PC-9 (cell line): ENCODE data around the gene ZCCHC7. TPM values are rescaled to one million over a fixed set of nuclear protein-coding genes. Genes with fewer than 3 reads are reported as not detected.

Source experiments
- BruUV-seq: library from RNA; stranded (reverse); fragments of 400-500 nt; replicated peaks from 2 replicates; lab custom pipeline; 2021; lab: Mats Ljungman, UMichigan
- CTCF ChIA-PET: fragments of 300-600 bp; sonication (Branson Sonifier 250); formaldehyde crosslinking; loops from one replicate; lab custom pipeline; 2022; ENCODE audit warnings: antibody characterized with exemption; lab: Charles Lee
- POLR2A ChIA-PET: fragments of 300-600 bp; sonication (Branson Sonifier 250); formaldehyde crosslinking; loops from one replicate; lab custom pipeline; 2022; ENCODE audit warnings: antibody characterized with exemption; ENCODE audit not compliant: unreplicated experiment; lab: Charles Lee
- DNase-seq, 2 experiments: peaks; one replicate each; pipeline versions ENCODE4 v3.0.0 to v3.0.0-alpha.2; 2015 to 2022; ENCODE audit warnings: mixed read lengths in 1 of 2
- H2AFZ ChIP-seq: fragments of 200-600 bp; sonication (generic); 2 replicates; pipeline ENCODE4 v1.8.1; 2017; ENCODE audit warnings: antibody characterized with exemption
- H3F3A ChIP-seq: fragments of 200-600 bp; sonication (generic); 2 replicates; pipeline ENCODE4 v1.8.1; 2017; ENCODE audit warnings: antibody characterized with exemption, mild to moderate bottlenecking, low read depth; ENCODE audit not compliant: insufficient read depth
- H3K27ac ChIP-seq: fragments of 200-600 bp; sonication (generic); 2 replicates; pipeline ENCODE4 v1.6.1; 2016; ENCODE audit warnings: mixed run types
- H3K27me3 ChIP-seq: fragments of 200-600 bp; sonication (generic); 2 replicates; pipeline ENCODE4 v1.6.1; 2016; ENCODE audit warnings: low read depth, mixed run types; ENCODE audit not compliant: insufficient read depth
- H3K36me3 ChIP-seq: fragments of 200-600 bp; sonication (generic); 2 replicates; pipeline ENCODE4 v1.6.1; 2016; ENCODE audit warnings: low read depth, mixed run types
- H3K4me1 ChIP-seq: fragments of 200-600 bp; sonication (generic); replicated peaks from 2 replicates; pipeline ENCODE4 v1.6.1; 2016; ENCODE audit warnings: mixed run types; ENCODE audit not compliant: insufficient read depth
- H3K4me2 ChIP-seq: fragments of 200-600 bp; sonication (generic); 2 replicates; pipeline ENCODE4 v1.6.1; 2017; ENCODE audit warnings: mixed run types
- H3K4me3 ChIP-seq: fragments of 200-600 bp; sonication (generic); 2 replicates; pipeline ENCODE4 v1.6.1; 2016; ENCODE audit warnings: mixed run types
- H3K79me2 ChIP-seq: fragments of 200-600 bp; sonication (generic); 2 replicates; pipeline ENCODE4 v1.6.1; 2017; ENCODE audit warnings: low read depth, mixed run types
- H3K9me2 ChIP-seq: fragments of 200-600 bp; sonication (generic); 2 replicates; pipeline ENCODE4 v1.8.1; 2017; ENCODE audit warnings: mild to moderate bottlenecking; ENCODE audit not compliant: insufficient read depth
- H3K9me3 ChIP-seq: fragments of 200-600 bp; sonication (generic); 2 replicates; pipeline ENCODE4 v1.8.1; 2016; ENCODE audit warnings: low read depth; ENCODE audit not compliant: insufficient read depth
- H4K20me1 ChIP-seq: fragments of 200-600 bp; sonication (generic); 2 replicates; pipeline ENCODE4 v1.8.1; 2017; ENCODE audit not compliant: insufficient read depth
- CTCF ChIP-seq: fragments of 200-600 bp; sonication (generic); conservative IDR thresholded peaks from 2 replicates; pipeline ENCODE4 v1.6.1; 2017; ENCODE audit warnings: mixed run types, antibody characterized with exemption, mild to moderate bottlenecking, moderate library complexity
- EZH2 ChIP-seq: fragments of 200-600 bp; sonication (generic); IDR thresholded peaks from 2 replicates; pipeline ENCODE4 v1.8.0; 2017; ENCODE audit warnings: antibody characterized with exemption, low read depth
- intact Hi-C: fragments of 100-400 bp; cut with micrococcal nuclease; formaldehyde crosslinking; loops from one replicate; pipeline ENCODE4 v1.10.0; 2022; ENCODE audit not compliant: unreplicated experiment
- total RNA-seq: library from RNA; stranded (reverse); gene quantifications from 2 replicates; pipeline ENCODE4 v1.2.3, GENCODE V29; 2021

ZCCHC7 gene
- total RNA-seq, 1 experiment from 2014 or later = 15.9 TPM

GRCh38 chr9:37398464-37399025 lies 278.2 kb downstream of the ZCCHC7 start:
- POLR2A ChIA-PET = no interaction called here
- no peaks in the 10 kb centered on the region for H3K79me2 ChIP-seq
- no peaks in the 10 kb centered on the region for H3K27me3 ChIP-seq
- H2AFZ ChIP-seq = no peak overlapping the region
- no peak overlapping the region for H3K4me2 ChIP-seq
- no peak overlapping the region for H3K27ac ChIP-seq
- peaks cover under 1% of the 10 kb centered on the region; the same call in 1 of the 2 replicates for H3K4me1 ChIP-seq
- H3K9me2 ChIP-seq = no peaks in the 10 kb centered on the region
- DNase-seq = no peak
- no peaks in the 10 kb centered on the region for H3K36me3 ChIP-seq
- H4K20me1 ChIP-seq = no peaks in the 10 kb centered on the region
- no peak for TF ChIP-seq EZH2
- no peak for TF ChIP-seq CTCF
- CTCF ChIA-PET = no interaction called here
- H3K9me3 ChIP-seq = no peaks in the 10 kb centered on the region
- no TSS peak for BruUV-seq
- intact Hi-C loops = no loop called here
- peaks cover under 1% of the 10 kb centered on the region; the same call in 1 of the 2 replicates for H3F3A ChIP-seq
- no peak overlapping the region for H3K4me3 ChIP-seq

- Histone ChIP-seq H3K27ac (no peak overlapping the region), H3K4me2 (no peak overlapping the region), H3K79me2 (no peaks in the 10 kb centered on the region), H3K36me3 (no peaks in the 10 kb centered on the region), H2AFZ (no peak overlapping the region), H4K20me1 (no peaks in the 10 kb centered on the region), H3K27me3 (no peaks in the 10 kb centered on the region), H3K4me1 (peaks cover 7% of the 10 kb centered on the region), H3F3A (peaks cover 7% of the 10 kb centered on the region; the same call in 1 of the 2 replicates), H3K4me3 (no peak overlapping the region), H3K9me2 (no peaks in the 10 kb centered on the region), H3K9me3 (no peaks in the 10 kb centered on the region)
- POLR2A ChIA-PET = no interaction called here
- BruUV-seq = no TSS peak
- DNase-seq = no peak
- intact Hi-C loops = no loop called here
- CTCF ChIA-PET = interaction anchor here (0.6 kb wide), 1 partner anchor 372 kb away, joined by 3 read pairs; no protein-coding TSS in a partner anchor
- TF ChIP-seq CTCF = no peak
- TF ChIP-seq EZH2 = no peak
Observed at GRCh38 chr9:37399336-37399735, 279.0 kb downstream of the ZCCHC7 start.

GRCh38 chr9:37404590-37404989 lies 284.2 kb downstream of the ZCCHC7 start:
- ChIA-PET CTCF (no interaction called here), POLR2A (no interaction called here)
- DNase-seq = no peak
- no peaks in the 10 kb centered on the region for H3K9me3 ChIP-seq
- peak overlapping the region; percentile 31; the same call in 1 of the 2 replicates for H2AFZ ChIP-seq
- peak overlapping the region; percentile 74 for H3K27ac ChIP-seq
- intact Hi-C loops = loop anchor here (1.0 kb wide), 1 partner anchor 8 kb away; no protein-coding TSS in a partner anchor
- H3K4me2 ChIP-seq = 0 out of 2 replicates have a peak overlapping the region, but pooled peaks have one; percentile 53
- no peaks in the 10 kb centered on the region for H3K79me2 ChIP-seq
- H3K36me3 ChIP-seq = no peaks in the 10 kb centered on the region
- peaks cover 14% of the 10 kb centered on the region; the same call in 1 of the 2 replicates for H3F3A ChIP-seq
- no peaks in the 10 kb centered on the region for H3K27me3 ChIP-seq
- H3K4me3 ChIP-seq = no peak overlapping the region
- H3K4me1 ChIP-seq = peaks cover 38% of the 10 kb centered on the region
- no peaks in the 10 kb centered on the region for H3K9me2 ChIP-seq
- no TSS peak for BruUV-seq
- no peaks in the 10 kb centered on the region for H4K20me1 ChIP-seq
- TF ChIP-seq CTCF (no peak), EZH2 (no peak)
